HG02840 (cell line): ENCODE data around the gene GIPR.
A peak's percentile ranks its signal among the peaks of the same experiment; 100 is the strongest.
"Not testable (repeated sequence)": the region's sequence is repeated elsewhere in the genome, so short reads cannot be mapped to it uniquely, and the experiment has no call there.

Experiments used
- ATAC-seq: cut with Tn5 transposase; IDR thresholded peaks from one replicate; pipeline ENCODE4 v1.9.1; 2021; ENCODE audit warnings: mild to moderate bottlenecking, moderate library complexity, moderate number of reproducible peaks; ENCODE audit not compliant: unreplicated experiment, low FRiP score

The GIPR gene

DNA sequence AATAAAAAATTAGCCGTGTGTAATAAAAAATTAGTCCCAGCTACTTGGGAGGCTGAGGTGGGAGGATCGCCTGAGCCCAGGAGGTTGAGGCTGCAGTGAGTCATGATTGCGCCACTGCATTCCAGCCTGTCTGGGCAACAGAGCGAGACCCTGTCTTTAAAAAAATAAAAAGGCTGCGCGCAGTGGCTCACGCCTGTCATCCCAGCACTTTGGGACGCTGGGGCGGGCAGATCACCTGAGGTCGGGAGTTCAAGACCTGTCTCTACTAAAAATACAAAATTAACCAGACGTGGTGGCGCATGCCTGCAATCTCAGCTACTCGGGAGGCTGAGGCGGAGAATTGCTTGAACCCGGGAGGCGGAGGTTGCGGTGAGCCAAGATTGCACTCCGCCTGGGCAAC is 60.7 kb downstream of the GIPR start:
- not testable (repeated sequence) for ATAC-seq

DNA sequence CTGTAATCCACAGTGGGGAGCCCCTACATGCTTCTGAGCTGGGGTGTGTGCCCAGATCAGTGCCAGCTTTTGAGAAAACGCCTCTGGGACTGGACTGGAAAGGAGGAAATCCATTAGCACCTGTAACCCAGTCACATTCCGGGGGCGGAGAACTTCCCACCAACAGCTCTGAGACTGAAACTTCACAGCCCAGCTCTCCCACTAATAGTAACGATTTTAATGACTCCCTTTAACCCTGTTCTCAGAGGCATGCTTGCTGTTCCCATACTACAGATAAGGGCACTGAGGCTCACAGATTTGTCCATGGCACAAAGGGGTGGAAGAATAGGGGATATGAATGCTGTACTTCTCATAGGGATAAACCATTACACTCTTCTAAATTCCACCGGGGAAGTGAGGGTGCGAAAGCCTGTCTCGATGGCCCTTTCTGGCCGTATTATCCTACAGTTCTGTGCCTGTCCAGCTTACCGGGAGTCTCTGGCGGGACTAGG is 61.8 kb downstream of the GIPR start:
- no peak for ATAC-seq

DNA sequence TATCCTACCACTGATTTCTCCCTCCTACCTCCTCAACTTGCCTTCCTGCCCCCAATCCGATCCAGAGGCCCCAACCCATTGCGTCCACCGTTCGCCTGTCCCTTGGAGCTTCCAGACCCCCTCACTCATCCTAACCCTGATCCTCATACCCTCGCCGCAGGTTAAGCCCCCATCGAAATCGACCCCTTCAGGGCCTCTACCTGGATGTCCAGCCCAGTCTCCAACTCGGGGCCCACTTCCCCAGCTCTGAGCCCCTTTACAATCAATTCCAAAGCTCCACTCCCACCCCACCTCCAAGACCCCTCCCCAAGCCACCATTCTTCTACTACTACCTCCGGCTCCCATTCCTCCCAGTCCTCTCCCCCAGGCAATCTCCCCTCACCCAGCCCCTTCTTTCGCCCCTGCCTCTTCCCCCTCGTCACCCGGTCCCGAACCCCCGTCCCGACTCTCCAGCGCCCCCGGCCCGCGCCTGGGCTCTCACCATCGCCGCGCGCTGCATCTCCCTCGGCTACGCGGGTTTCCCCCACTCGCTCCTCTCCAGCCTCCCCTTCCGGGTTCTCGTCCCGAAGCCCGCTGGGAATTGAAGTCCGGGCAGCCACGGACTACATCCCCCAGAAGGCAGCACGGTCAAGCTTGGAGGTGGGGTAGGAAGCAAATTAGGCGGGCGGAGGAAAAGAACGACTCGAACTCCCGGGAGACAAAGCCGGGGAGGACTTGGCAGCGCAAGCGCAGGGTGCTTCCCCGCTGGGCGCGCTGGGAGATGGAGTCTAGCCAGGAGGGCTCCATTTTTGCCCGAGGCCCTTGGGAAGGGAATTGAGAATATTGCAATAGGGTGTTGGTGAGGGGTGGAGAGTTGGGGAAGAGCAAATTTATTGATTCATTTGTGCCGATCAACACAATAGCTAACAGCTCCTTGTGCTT is 62.6 kb downstream of the GIPR start, which contains the start of gene FBXO46:
FBXO46 (minus strand) TSS at position 529 of the 921 bp plus-strand sequence. CDS start 17,401 bp downstream, outside the sequence.
- ATAC-seq = peak; percentile 93
